Ascending aorta (tissue), 2 donors: ENCODE measurements around the gene KXD1. TPM values are rescaled to one million over a fixed set of nuclear protein-coding genes. Genes with fewer than 3 reads are reported as not detected.

Experiments used
- DNase-seq, 2 donors: peaks; one replicate each; pipeline ENCODE4 v3.0.0-alpha.2; 2019; ENCODE audit warnings: low spot score in 2 of 2
- H3K27ac ChIP-seq, 2 donors: fragments of 200-600 bp; sonication (generic); one replicate each; pipeline ENCODE4 v1.5.1; 2016 to 2017; ENCODE audit warnings: mild to moderate bottlenecking in 1 of 2
- H3K27me3 ChIP-seq: fragments of 200-600 bp; sonication (generic); one replicate; pipeline ENCODE4 v1.5.1; 2017
- H3K36me3 ChIP-seq, 2 donors: fragments of 200-600 bp; sonication (generic); one replicate each; pipeline ENCODE4 v1.5.1; 2016
- H3K4me1 ChIP-seq, 2 donors: fragments of 200-600 bp; sonication (generic); one replicate each; pipeline ENCODE4 v1.5.1; 2016 to 2017; ENCODE audit warnings: mild to moderate bottlenecking in 1 of 2
- H3K4me3 ChIP-seq, 2 donors: fragments of 200-600 bp; sonication (generic); one replicate each; pipeline ENCODE4 v1.5.1; 2016 to 2017; ENCODE audit warnings: mild to moderate bottlenecking in 1 of 2
- H3K9me3 ChIP-seq, 2 donors: fragments of 200-600 bp; sonication (generic); one replicate each; pipeline ENCODE4 v1.5.1; 2016
- CTCF ChIP-seq, 3 experiments: fragments of 200-600 bp in 2 of 3; fragments of 450-650 bp in 1 of 3; sonication (generic) in 2 of 3; IDR thresholded peaks; one replicate each; pipeline ENCODE4 v1.5.1; 2016 to 2019; ENCODE audit warnings: antibody characterized with exemption in 3 of 3, mild to moderate bottlenecking in 1 of 3, moderate library complexity in 1 of 3
- intact Hi-C: fragments of 100-400 bp; cut with DNase I; formaldehyde crosslinking; loops from one replicate; pipeline ENCODE4 v1.15.1; 2023
- total RNA-seq: library from RNA; depleted of rRNA; stranded (reverse); fragments of >200 nt; gene quantifications from one replicate; pipeline ENCODE4 v1.1.0, GENCODE V29; 2016

The KXD1 gene
- total RNA-seq, 1 donor from 2014 or later: 178 TPM

GRCh38 chr19:18514800-18515682 is 42.6 kb upstream of the KXD1 start:
- H3K36me3 ChIP-seq: no peaks in the 10 kb centered on the region
- intact Hi-C loops: no loop called here
- no peak overlapping the region for H3K4me3 ChIP-seq
- H3K27me3 ChIP-seq: no peaks in the 10 kb centered on the region
- H3K9me3 ChIP-seq: no peaks in the 10 kb centered on the region
- peaks cover 5 to 56% of the 10 kb centered on the region in 2 donors for H3K4me1 ChIP-seq
- DNase-seq: peak in 1 of 2 donors; percentile 86
- no peak for TF ChIP-seq CTCF (IDR thresholded peaks at IDR 0.05)
- H3K27ac ChIP-seq: peak overlapping the region; percentile 62 to 64

- Histone ChIP-seq H3K27me3 (no peaks in the 10 kb centered on the region), H3K27ac (peak overlapping the region; percentile 62 to 64), H3K4me1 (peaks cover 5 to 50% of the 10 kb centered on the region in 2 donors), H3K36me3 (no peaks in the 10 kb centered on the region), H3K4me3 (no peak overlapping the region), H3K9me3 (no peaks in the 10 kb centered on the region)
- DNase-seq: no peak
- intact Hi-C loops: no loop called here
- TF ChIP-seq CTCF (IDR thresholded peaks at IDR 0.05): no peak
Measured at GRCh38 chr19:18515959-18516358, 41.7 kb upstream of the KXD1 start.

- peaks cover 5 to 45% of the 10 kb centered on the region in 2 donors for H3K4me1 ChIP-seq
- no peak for DNase-seq
- H3K27me3 ChIP-seq: no peaks in the 10 kb centered on the region
- no peak for TF ChIP-seq CTCF (IDR thresholded peaks at IDR 0.05)
- intact Hi-C loops: no loop called here
- H3K27ac ChIP-seq: no peak overlapping the region
- H3K4me3 ChIP-seq: no peak overlapping the region
- H3K36me3 ChIP-seq: no peaks in the 10 kb centered on the region
- no peaks in the 10 kb centered on the region for H3K9me3 ChIP-seq
Measured at GRCh38 chr19:18517606-18518005, 40.1 kb upstream of the KXD1 start.

GRCh38 chr19:18518639-18519038 is 39.0 kb upstream of the KXD1 start:
- peaks cover 5 to 34% of the 10 kb centered on the region in 2 donors for H3K4me1 ChIP-seq
- intact Hi-C loops: no loop called here

More at GRCh38 chr19:18518639-18519038, 39.0 kb upstream of the KXD1 start:
- no peak for TF ChIP-seq CTCF (IDR thresholded peaks at IDR 0.05)
- Histone ChIP-seq H3K27ac (peak overlapping the region; percentile 97 to 99), H3K4me3 (no peak overlapping the region), H3K27me3 (no peaks in the 10 kb centered on the region), H3K9me3 (no peaks in the 10 kb centered on the region), H3K36me3 (no peaks in the 10 kb centered on the region)
- DNase-seq: no peak
